LNCaP clone FGC (cell line): ENCODE data around the gene ARHGAP10.

Source experiments
- DNase-seq: peaks from one replicate; pipeline ENCODE4 v3.0.0-alpha.2; 2011; ENCODE audit warnings: low read depth
- H3K4me3 ChIP-seq: 2 replicates; pipeline ENCODE4 v1.5.1; 2011; ENCODE audit warnings: mild to moderate bottlenecking, low read depth, low read length, control low read depth
- TF ChIP-seq, protein P1 (sequence below): IDR thresholded peaks from 2 replicates; pipeline ENCODE4 v1.5.1; 2012; ENCODE audit warnings: mild to moderate bottlenecking; ENCODE audit not compliant: control insufficient read depth, insufficient read depth; ENCODE audit errors: extremely low read depth

ARHGAP10 gene

DNA sequence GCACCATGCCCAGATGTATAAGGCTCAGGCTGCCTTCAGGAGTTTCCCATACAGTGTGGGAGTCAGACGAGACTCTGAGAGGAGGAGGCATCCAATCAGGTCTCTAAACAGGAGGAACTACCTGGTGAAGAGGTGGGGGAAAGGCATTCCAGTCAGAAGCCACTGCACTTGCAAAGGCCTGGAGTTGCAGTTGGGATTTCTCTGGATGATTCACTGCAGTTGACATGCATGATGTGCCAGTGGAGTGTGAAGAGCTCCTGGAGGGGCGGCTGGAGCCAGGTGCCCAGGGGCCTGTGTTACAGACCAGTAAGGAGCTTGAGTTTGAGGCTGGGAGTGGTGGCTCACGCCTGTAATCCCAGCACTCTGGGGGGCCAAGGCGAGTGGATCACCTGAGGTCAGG, 339.1 kb downstream of the ARHGAP10 start:
- no peak for DNase-seq
- TF ChIP-seq, protein P1, sequence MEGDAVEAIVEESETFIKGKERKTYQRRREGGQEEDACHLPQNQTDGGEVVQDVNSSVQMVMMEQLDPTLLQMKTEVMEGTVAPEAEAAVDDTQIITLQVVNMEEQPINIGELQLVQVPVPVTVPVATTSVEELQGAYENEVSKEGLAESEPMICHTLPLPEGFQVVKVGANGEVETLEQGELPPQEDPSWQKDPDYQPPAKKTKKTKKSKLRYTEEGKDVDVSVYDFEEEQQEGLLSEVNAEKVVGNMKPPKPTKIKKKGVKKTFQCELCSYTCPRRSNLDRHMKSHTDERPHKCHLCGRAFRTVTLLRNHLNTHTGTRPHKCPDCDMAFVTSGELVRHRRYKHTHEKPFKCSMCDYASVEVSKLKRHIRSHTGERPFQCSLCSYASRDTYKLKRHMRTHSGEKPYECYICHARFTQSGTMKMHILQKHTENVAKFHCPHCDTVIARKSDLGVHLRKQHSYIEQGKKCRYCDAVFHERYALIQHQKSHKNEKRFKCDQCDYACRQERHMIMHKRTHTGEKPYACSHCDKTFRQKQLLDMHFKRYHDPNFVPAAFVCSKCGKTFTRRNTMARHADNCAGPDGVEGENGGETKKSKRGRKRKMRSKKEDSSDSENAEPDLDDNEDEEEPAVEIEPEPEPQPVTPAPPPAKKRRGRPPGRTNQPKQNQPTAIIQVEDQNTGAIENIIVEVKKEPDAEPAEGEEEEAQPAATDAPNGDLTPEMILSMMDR: no peak
- H3K4me3 ChIP-seq: no peak overlapping the region

DNA sequence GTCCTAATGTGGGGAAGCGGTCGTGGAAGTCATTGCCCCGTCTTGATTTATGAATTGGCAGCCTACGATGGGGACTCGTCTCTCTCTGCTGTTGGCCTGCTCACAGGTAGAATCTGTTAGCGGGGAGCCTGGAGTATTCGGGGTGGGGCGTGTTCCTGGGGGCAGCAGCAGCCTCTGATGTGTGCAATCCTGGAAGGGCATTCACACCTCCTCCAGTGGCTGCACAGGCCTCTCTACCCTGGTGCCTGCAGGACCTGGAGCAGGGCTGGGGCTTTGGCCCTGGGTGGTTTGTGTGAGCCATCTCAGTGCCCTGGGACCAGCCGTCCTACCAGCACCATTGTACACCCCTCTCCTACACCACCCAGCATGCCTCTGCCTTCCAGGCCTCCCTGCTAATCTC, 340.9 kb downstream of the ARHGAP10 start:
- TF ChIP-seq, protein P1: no peak
- no peak overlapping the region for H3K4me3 ChIP-seq
- no peak for DNase-seq

DNA sequence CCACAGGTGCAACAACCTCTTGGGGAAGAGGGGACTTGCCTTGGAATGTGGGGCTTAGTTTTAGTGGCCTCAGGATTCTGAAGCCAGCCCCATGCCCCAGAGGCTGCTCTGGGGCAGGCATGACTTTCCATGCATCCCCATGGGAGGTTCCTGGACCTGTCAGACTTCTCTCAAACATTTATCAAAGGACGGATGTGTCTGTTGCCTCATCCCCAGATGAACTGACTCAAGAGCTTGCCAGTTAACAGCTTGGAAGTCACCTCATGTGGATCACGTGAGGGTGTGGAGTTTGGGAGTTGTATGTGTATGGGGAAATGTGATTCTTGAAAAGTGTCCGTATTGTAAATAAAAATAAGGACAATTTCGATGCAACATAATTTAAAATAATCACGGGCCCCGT, 341.5 kb downstream of the ARHGAP10 start:
- TF ChIP-seq, protein P1: no peak
- no peak overlapping the region for H3K4me3 ChIP-seq
- no peak for DNase-seq

DNA sequence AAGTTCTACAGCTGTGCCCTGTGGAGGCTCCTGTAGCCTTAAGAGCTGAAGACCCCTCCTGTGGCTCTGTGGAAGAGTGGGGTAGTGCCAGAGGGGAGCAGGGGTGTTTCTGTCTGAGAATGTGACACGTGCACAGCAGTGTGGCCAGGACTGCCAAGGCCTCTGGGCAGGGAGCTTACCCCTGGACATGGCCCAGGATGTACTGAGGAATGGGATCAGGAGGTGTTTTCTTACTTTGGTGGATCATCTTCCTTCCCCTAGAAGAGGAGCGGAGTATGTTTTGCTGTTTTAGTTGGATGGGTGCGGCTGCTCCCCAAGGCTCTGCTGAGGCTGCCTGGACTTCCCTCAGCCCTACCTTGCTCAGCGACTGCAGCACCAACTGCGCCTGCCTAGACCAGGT, 342.6 kb downstream of the ARHGAP10 start:
- no peak for DNase-seq
- TF ChIP-seq, protein P1: no peak

DNA sequence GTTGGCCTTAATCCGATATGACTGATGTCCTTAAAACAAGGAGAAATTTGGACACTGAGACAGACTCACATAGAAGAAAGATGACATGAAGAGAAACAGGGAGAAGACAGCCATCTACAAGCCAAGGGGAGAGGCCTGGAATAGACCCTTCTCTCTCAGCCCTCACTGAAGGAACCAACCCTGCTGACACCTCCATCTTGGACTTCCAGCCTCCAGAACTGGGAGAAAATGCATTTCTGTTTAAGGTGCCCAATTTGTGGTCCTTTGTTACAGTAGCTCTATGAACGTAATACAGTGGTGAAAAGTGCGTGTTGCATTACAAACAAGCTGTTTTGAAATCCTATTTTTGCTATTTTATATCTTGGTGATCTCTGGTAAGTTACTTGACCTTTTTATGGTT, 343.6 kb downstream of the ARHGAP10 start:
- H3K4me3 ChIP-seq: no peak overlapping the region
- no peak for DNase-seq
- TF ChIP-seq, protein P1: no peak

More for the DNA sequence above, 342.6 kb downstream of the ARHGAP10 start:
- no peak overlapping the region for H3K4me3 ChIP-seq

DNA sequence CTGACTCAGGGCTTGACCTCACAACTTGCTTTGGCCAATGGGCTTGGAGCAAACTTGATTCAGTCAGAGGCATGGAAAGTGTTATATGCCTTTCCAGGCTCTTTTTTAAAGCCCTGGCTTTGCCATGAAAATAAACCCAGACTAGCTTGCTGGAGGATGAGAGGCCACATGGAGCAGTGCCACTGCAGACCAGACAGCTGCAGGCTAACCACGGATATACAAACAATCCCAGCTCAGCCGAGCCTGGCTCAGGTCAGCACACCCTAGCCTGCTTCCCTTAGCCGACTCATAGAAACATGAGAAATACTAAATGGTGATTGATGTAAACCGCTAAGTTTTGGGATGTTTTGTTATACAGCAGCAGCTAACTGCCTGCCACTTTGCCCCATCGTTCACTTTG, 345.1 kb downstream of the ARHGAP10 start:
- TF ChIP-seq, protein P1: no peak
- DNase-seq: no peak
- no peak overlapping the region for H3K4me3 ChIP-seq

DNA sequence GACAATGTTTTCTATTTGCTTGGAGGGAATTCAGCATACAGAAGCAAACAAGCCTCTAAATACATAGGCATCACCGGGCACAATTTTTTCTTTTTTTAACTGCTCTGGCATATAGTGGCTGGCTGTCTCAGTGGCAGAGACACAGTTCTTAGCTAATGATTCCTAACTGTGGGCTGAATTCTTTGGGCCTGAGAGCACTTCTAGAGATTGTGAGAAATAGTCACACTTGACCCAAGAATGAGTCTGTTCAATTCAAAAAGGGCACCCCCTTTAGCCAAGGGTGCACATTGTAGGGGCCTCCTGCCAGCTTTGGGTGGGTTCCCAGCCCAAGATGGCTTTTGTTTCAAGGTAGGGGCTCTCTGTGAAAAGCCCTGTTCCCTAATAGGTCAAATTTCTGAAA, 345.7 kb downstream of the ARHGAP10 start:
- TF ChIP-seq, protein P1: no peak
- H3K4me3 ChIP-seq: no peak overlapping the region
- DNase-seq: no peak
